ENCODE measurements around the gene EFCAB8. TPM values are rescaled to one million over a fixed set of nuclear protein-coding genes. Genes with fewer than 3 reads are reported as not detected.

Gene EFCAB8
- total RNA-seq, 1 experiment from 2014 or later, result 1.8 TPM

DNA sequence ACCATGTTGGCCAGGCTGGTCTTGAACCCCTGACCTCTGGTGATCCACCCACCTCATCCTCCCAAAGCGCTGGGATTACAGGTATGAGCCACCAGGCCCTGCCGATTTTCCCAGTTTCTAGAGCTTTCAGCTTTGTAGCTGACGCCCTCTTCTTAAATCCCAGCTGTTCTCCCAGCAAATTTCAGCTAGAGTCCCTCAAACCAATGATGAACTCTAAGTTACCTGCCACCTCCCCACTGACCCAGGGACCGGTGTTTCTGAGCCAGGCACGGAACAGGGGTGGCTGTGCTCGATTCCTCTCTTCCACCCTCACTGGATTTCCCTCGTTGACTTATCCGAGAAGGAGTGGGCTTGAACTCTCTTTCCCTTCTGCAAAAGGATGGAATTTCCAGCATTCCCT, 106.4 kb downstream of the EFCAB8 start:
- ChIA-PET POLR2A (no interaction called here), CTCF (no interaction called here)
- Histone ChIP-seq H3K36me3 (ENCODE audit: control insufficient read depth, insufficient read depth, low read length) (no peaks in the 10 kb centered on the region), H3K4me3 (ENCODE audit: low read depth, low read length) (no peak overlapping the region), H3K9me3 (no peaks in the 10 kb centered on the region), H3K27me3 (replicated peaks; ENCODE audit: control insufficient read depth, insufficient read depth, low read length) (no peaks in the 10 kb centered on the region; the same call in 1 of the 2 replicates), H3K4me1 (no peaks in the 10 kb centered on the region)
- no peak overlapping the region for H3K27ac Mint-ChIP-seq (ENCODE audit: unreplicated experiment)
- peak in 1 of 2 experiments; percentile 32 for DNase-seq
- TF ChIP-seq CTCF (IDR thresholded peaks at IDR 0.05; ENCODE audit: insufficient read depth in 1 of 2, low read depth in 1 of 2, low read length in 1 of 2, severe bottlenecking in 1 of 2, unreplicated experiment in 1 of 2), result no peak
- peaks cover 15% of the 10 kb centered on the region for H3K27me3 Mint-ChIP-seq (ENCODE audit: insufficient read depth, unreplicated experiment)
- no peaks in the 10 kb centered on the region for H3K9me3 Mint-ChIP-seq (ENCODE audit: unreplicated experiment)
- no peaks in the 10 kb centered on the region for H3K4me1 Mint-ChIP-seq (ENCODE audit: low read depth, unreplicated experiment)
- H3K36me3 Mint-ChIP-seq (ENCODE audit: insufficient read depth, unreplicated experiment), result peaks cover 6% of the 10 kb centered on the region
- no peak overlapping the region for H3K4me3 Mint-ChIP-seq (ENCODE audit: unreplicated experiment)
- intact Hi-C loops (cut with micrococcal nuclease; ENCODE audit: unreplicated experiment), result no loop called here
- BruUV-seq (replicated peaks), result no TSS peak

DNA sequence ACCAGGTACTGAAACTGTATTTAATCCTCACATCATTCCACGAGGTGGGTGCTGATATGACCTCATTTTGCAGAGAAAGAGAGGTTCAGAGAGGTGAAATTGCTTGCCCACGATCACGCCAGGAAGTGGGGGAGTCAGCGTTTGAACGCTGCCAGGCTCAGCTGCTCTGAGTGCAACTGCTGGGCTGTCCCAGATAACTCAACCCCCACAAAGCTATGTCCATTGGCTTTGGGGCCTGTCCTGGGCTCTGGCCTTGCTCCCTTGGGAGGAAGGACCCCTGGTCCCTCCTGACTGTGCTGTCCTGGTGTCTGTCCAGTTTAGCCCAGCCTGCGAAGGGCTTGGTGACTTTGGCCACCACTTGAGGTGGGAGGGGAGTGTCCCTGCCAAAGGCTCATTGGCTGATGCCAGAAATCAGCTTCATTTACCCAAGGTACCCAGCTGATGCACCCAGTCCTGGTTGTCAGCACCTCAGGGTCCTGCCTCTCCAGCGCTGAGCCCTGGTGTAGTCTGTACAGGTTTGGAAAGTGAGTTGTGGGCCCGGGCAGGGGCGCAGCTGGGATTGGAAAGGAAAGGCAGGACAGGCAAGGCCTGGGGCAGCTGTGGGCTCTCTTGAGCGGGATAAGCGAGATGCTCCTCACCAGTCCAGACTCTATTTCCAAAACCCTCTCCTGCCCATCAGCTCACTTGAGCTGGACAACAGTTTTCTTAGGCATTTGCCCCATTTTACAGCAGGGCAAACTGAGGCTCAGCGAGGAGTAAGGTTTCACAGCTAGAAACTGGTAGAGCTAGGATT, 107.1 kb downstream of the EFCAB8 start:
- Histone ChIP-seq H3K36me3 (ENCODE audit: control insufficient read depth, insufficient read depth, low read length) (no peaks in the 10 kb centered on the region), H3K9me3 (no peaks in the 10 kb centered on the region)
- CTCF ChIA-PET, result interaction anchor here (1.1 kb wide), 1 partner anchor 30 kb away, joined by 4 read pairs; no protein-coding TSS in a partner anchor

GRCh38 chr20:32966382-32966781, 107.7 kb downstream of the EFCAB8 start:
- intact Hi-C loops (cut with micrococcal nuclease; ENCODE audit: unreplicated experiment), result no loop called here
- CTCF ChIA-PET, result interaction anchor here (1.1 kb wide), 1 partner anchor 29 kb away, joined by 4 read pairs; no protein-coding TSS in a partner anchor
- no peak overlapping the region for H3K27ac Mint-ChIP-seq (ENCODE audit: unreplicated experiment)

More for the DNA sequence above, 107.1 kb downstream of the EFCAB8 start:
- Histone ChIP-seq H3K4me3 (ENCODE audit: low read depth, low read length) (no peak overlapping the region), H3K27me3 (replicated peaks; ENCODE audit: control insufficient read depth, insufficient read depth, low read length) (no peaks in the 10 kb centered on the region; the same call in 1 of the 2 replicates), H3K4me1 (no peaks in the 10 kb centered on the region)
- Mint-ChIP-seq H3K27me3 (ENCODE audit: insufficient read depth, unreplicated experiment) (peaks cover 15% of the 10 kb centered on the region), H3K36me3 (ENCODE audit: insufficient read depth, unreplicated experiment) (peaks cover 6% of the 10 kb centered on the region), H3K9me3 (ENCODE audit: unreplicated experiment) (no peaks in the 10 kb centered on the region), H3K4me3 (ENCODE audit: unreplicated experiment) (no peak overlapping the region), H3K27ac (ENCODE audit: unreplicated experiment) (no peak overlapping the region), H3K4me1 (ENCODE audit: low read depth, unreplicated experiment) (no peaks in the 10 kb centered on the region)
- intact Hi-C loops (cut with micrococcal nuclease; ENCODE audit: unreplicated experiment), result no loop called here
- BruUV-seq (replicated peaks), result no TSS peak
- POLR2A ChIA-PET, result no interaction called here
- peak in 1 of 2 experiments; percentile 37 for DNase-seq
- no peak for TF ChIP-seq CTCF (IDR thresholded peaks at IDR 0.05; ENCODE audit: insufficient read depth in 1 of 2, low read depth in 1 of 2, low read length in 1 of 2, severe bottlenecking in 1 of 2, unreplicated experiment in 1 of 2)

More at GRCh38 chr20:32966382-32966781, 107.7 kb downstream of the EFCAB8 start:
- H3K36me3 ChIP-seq (ENCODE audit: control insufficient read depth, insufficient read depth, low read length), result no peaks in the 10 kb centered on the region
- no peaks in the 10 kb centered on the region; the same call in 1 of the 2 replicates for H3K27me3 ChIP-seq (replicated peaks; ENCODE audit: control insufficient read depth, insufficient read depth, low read length)
- H3K9me3 ChIP-seq, result no peaks in the 10 kb centered on the region
- peaks cover 13% of the 10 kb centered on the region for H3K27me3 Mint-ChIP-seq (ENCODE audit: insufficient read depth, unreplicated experiment)
- H3K4me3 ChIP-seq (ENCODE audit: low read depth, low read length), result no peak overlapping the region
- no TSS peak for BruUV-seq (replicated peaks)
- H3K36me3 Mint-ChIP-seq (ENCODE audit: insufficient read depth, unreplicated experiment), result peaks cover 2% of the 10 kb centered on the region
- DNase-seq, result peak in 1 of 2 experiments; percentile 30
- no peak for TF ChIP-seq CTCF (IDR thresholded peaks at IDR 0.05; ENCODE audit: insufficient read depth in 1 of 2, low read depth in 1 of 2, low read length in 1 of 2, severe bottlenecking in 1 of 2, unreplicated experiment in 1 of 2)
- H3K4me1 Mint-ChIP-seq (ENCODE audit: low read depth, unreplicated experiment), result no peaks in the 10 kb centered on the region
- no peaks in the 10 kb centered on the region for H3K9me3 Mint-ChIP-seq (ENCODE audit: unreplicated experiment)
- H3K4me3 Mint-ChIP-seq (ENCODE audit: unreplicated experiment), result no peak overlapping the region
- no peaks in the 10 kb centered on the region for H3K4me1 ChIP-seq
- POLR2A ChIA-PET, result no interaction called here

All from Caco-2 (cell line).